ENCODE data around the gene GFRA4.

The GFRA4 gene

DNA sequence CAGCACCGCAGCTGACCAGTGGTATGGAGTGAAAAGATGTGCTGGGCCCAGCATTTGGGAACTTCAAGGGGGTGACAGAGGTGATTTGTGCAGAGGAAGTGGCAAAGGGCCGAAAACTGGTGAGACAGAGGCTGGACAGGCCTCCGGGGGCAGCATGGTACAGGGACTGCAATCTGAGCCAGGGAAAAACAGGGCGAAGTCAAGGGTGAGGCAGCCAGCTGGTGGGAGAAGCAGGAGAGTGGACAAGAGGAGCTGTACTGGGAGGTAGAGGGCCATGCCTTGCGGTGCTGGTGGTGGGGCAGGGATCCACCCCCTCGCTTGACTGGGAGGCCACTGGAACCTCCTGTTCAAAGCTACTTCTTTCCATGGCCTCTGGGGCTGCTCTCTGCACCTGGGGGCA is 7.3 kb upstream of the GFRA4 start:
- no peak overlapping the region for H3K9ac ChIP-seq (ENCODE audit: low read depth, low read length)
- H3K36me3 ChIP-seq (ENCODE audit: insufficient read depth, low read length): no peaks in the 10 kb centered on the region
- H3K4me1 ChIP-seq (ENCODE audit: control insufficient read depth, insufficient read depth, low read length): peaks cover 10% of the 10 kb centered on the region
- H3K4me3 ChIP-seq (ENCODE audit: low read length): no peak overlapping the region
- H3K4me2 ChIP-seq (ENCODE audit: low read length): no peak overlapping the region
- H3K27me3 ChIP-seq (ENCODE audit: control insufficient read depth, insufficient read depth, low read length): peaks cover 13% of the 10 kb centered on the region
- no peaks in the 10 kb centered on the region for H3K9me3 ChIP-seq (replicated peaks; ENCODE audit: low read length)

- no peak overlapping the region for H3K9ac ChIP-seq (ENCODE audit: low read depth, low read length)
- H3K4me2 ChIP-seq (ENCODE audit: low read length): no peak overlapping the region
- no peaks in the 10 kb centered on the region for H3K36me3 ChIP-seq (ENCODE audit: insufficient read depth, low read length)
- peaks cover 9% of the 10 kb centered on the region for H3K27me3 ChIP-seq (ENCODE audit: control insufficient read depth, insufficient read depth, low read length)
- H3K9me3 ChIP-seq (replicated peaks; ENCODE audit: low read length): no peaks in the 10 kb centered on the region
- H3K4me3 ChIP-seq (ENCODE audit: low read length): no peak overlapping the region
- peaks cover 10% of the 10 kb centered on the region for H3K4me1 ChIP-seq (ENCODE audit: control insufficient read depth, insufficient read depth, low read length)
These were observed 6.6 kb upstream of the GFRA4 start for GRCh38 chr20:3669710-3670367.

DNA sequence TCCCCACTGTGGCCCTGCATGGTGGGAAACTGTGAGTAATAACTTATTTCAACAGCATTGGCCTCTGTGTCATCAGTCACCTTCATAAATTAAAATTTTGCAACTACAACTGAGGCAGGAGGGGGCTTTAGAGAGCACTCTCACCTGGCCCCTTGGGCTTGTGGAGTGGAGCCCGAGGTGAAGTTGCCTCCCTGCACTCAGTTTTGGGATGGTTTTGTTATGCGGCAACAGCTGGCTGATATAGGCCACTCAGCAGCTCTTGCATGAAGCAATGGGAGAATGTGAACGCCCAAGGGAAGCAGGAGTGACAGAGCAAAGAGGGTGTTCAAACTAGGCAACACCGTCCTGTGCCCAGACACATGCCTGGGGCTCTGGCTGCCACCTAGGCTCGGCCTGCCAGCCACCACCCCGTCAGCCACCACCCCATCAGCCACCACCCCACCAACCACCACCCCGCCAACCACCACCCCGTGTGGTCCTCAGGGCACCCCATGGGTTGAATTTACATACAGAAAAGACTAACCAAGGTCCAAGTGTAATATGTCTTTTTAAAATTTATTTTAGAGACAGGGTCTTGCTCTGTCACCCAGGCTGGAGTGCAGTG is 4.3 kb upstream of the GFRA4 start:
- Histone ChIP-seq H3K9me3 (replicated peaks; ENCODE audit: low read length) (no peaks in the 10 kb centered on the region), H3K9ac (ENCODE audit: low read depth, low read length) (no peak overlapping the region), H3K4me1 (ENCODE audit: control insufficient read depth, insufficient read depth, low read length) (peaks cover 10% of the 10 kb centered on the region), H3K36me3 (ENCODE audit: insufficient read depth, low read length) (no peaks in the 10 kb centered on the region), H3K4me3 (ENCODE audit: low read length) (no peak overlapping the region), H3K27me3 (ENCODE audit: control insufficient read depth, insufficient read depth, low read length) (peaks cover 15% of the 10 kb centered on the region), H3K4me2 (ENCODE audit: low read length) (no peak overlapping the region)

DNA sequence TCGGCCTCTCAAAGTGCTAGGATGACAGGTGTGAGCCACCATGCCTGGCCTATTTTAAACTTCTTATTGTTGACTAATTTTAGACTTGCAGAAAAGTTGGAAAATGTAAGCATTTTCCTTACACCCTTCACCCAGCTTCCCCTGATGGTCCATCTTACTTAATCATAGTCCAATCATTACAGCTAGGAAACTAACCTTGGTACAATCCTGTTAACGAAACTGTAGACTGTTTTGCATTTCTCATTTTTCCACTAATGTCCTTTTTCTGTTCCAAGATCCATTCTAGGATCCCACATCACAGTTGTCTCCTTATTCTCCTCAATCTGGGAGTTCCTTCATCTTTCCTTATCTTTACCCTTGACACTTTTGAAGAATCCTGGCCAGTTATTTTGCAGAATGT is 659 bp upstream of the GFRA4 start:
- H3K9me3 ChIP-seq (replicated peaks; ENCODE audit: low read length): no peaks in the 10 kb centered on the region
- no peak overlapping the region for H3K4me3 ChIP-seq (ENCODE audit: low read length)
- H3K9ac ChIP-seq (ENCODE audit: low read depth, low read length): no peak overlapping the region
- H3K36me3 ChIP-seq (ENCODE audit: insufficient read depth, low read length): no peaks in the 10 kb centered on the region
- peaks cover 49% of the 10 kb centered on the region for H3K27me3 ChIP-seq (ENCODE audit: control insufficient read depth, insufficient read depth, low read length)
- no peak overlapping the region for H3K4me2 ChIP-seq (ENCODE audit: low read length)
- no peaks in the 10 kb centered on the region for H3K4me1 ChIP-seq (ENCODE audit: control insufficient read depth, insufficient read depth, low read length)

DNA sequence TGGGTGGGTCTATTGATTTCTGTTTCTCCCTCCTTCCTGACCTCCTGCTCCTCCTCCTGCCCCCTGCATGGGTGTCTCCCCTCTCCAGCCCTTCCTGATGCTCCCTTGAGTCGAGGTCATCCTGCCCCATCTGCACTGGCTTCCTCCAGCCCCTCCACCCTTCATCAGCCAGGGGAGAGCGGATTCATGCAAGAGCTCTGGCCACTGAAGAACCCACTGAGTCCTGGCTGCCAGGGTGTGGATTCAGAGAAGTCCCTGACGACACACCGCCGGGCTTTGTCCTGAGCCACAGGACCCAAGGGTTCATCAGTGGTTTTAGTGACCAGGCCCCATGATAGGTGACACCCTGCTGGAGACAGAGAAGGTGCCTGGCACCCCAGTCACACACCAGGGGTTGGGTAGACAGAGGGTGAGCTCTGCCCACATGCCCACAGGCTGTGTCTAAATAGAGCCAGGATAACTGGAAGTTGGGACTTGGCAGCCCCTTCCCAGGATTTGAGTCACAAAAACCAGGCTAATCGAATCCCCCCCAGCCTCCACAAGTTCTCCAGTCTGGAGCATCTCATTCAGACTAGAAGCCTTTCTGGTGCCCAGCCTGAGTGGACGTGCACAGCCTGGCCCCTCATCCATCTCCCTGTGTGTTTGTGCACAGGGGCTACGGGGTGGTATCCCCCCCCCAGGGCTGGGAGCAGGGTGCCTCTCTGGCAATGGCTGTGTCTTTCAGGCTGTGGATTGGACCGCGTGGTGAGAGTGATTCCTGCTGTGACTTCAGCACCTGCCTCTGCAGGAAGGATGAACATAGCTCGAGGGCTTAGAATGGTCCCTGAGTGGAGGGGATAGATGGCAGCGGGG is 1.2 kb downstream of the GFRA4 start:
- Histone ChIP-seq H3K36me3 (ENCODE audit: insufficient read depth, low read length) (no peaks in the 10 kb centered on the region), H3K4me2 (ENCODE audit: low read length) (no peak overlapping the region), H3K9me3 (replicated peaks; ENCODE audit: low read length) (no peaks in the 10 kb centered on the region), H3K4me3 (ENCODE audit: low read length) (no peak overlapping the region), H3K4me1 (ENCODE audit: control insufficient read depth, insufficient read depth, low read length) (no peaks in the 10 kb centered on the region), H3K27me3 (ENCODE audit: control insufficient read depth, insufficient read depth, low read length) (peaks cover 62% of the 10 kb centered on the region), H3K9ac (ENCODE audit: low read depth, low read length) (no peak overlapping the region)

- Histone ChIP-seq H3K9me3 (replicated peaks; ENCODE audit: low read length) (no peaks in the 10 kb centered on the region), H3K27me3 (ENCODE audit: control insufficient read depth, insufficient read depth, low read length) (peaks cover 62% of the 10 kb centered on the region), H3K36me3 (ENCODE audit: insufficient read depth, low read length) (no peaks in the 10 kb centered on the region), H3K9ac (ENCODE audit: low read depth, low read length) (no peak overlapping the region), H3K4me3 (ENCODE audit: low read length) (no peak overlapping the region), H3K4me1 (ENCODE audit: control insufficient read depth, insufficient read depth, low read length) (no peaks in the 10 kb centered on the region), H3K4me2 (ENCODE audit: low read length) (no peak overlapping the region)
These were observed 2.0 kb downstream of the GFRA4 start for GRCh38 chr20:3661060-3661813.

DNA sequence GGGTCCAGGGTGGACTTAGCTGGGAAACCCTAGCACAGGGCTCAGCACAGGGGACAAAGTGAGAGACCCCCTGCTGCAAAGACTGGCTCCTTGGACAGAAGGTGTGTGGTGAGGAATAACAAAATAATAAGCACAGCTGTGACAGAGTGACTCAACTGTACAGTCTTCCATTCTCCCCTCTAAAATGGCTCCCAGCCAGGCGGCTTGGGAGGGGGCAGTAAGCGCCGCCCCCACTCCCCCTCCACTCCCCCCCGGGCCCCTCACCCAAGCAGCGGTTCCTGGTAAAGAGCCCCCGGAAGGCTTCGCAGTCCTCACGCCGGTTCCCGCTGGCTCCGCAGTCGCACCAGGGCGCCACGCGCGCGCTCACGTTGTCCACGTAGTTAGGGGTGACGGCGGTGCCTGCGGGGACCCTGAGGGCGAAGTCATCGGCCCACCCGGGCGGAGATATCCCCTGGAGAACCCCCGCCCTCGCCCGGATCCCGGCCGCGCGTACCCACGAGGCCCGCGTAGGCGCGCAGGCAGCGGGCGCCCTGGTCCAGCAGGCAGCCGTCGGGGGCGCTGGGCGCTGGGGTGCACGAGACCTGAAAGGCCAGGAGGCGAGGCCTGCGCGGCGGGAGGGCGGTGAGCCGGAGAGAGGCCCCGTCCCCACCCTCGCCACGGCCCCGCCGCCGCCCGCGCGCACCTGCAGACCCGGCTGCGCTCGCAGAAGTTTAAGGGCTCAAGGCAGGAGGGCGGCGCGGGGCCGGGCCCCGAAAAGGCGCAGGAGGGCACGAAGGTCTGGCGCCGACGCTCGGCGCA is 2.7 kb downstream of the GFRA4 start:
- no peaks in the 10 kb centered on the region for H3K36me3 ChIP-seq (ENCODE audit: insufficient read depth, low read length)
- H3K9me3 ChIP-seq (replicated peaks; ENCODE audit: low read length): no peaks in the 10 kb centered on the region
- peaks cover 62% of the 10 kb centered on the region for H3K27me3 ChIP-seq (ENCODE audit: control insufficient read depth, insufficient read depth, low read length)
- no peak overlapping the region for H3K4me3 ChIP-seq (ENCODE audit: low read length)
- H3K4me2 ChIP-seq (ENCODE audit: low read length): no peak overlapping the region
- no peak overlapping the region for H3K9ac ChIP-seq (ENCODE audit: low read depth, low read length)
- no peaks in the 10 kb centered on the region for H3K4me1 ChIP-seq (ENCODE audit: control insufficient read depth, insufficient read depth, low read length)

- no peaks in the 10 kb centered on the region for H3K36me3 ChIP-seq (ENCODE audit: insufficient read depth, low read length)
- H3K27me3 ChIP-seq (ENCODE audit: control insufficient read depth, insufficient read depth, low read length): peaks cover 58% of the 10 kb centered on the region
- no peaks in the 10 kb centered on the region for H3K4me1 ChIP-seq (ENCODE audit: control insufficient read depth, insufficient read depth, low read length)
- no peak overlapping the region for H3K4me3 ChIP-seq (ENCODE audit: low read length)
- no peaks in the 10 kb centered on the region for H3K9me3 ChIP-seq (replicated peaks; ENCODE audit: low read length)
- H3K9ac ChIP-seq (ENCODE audit: low read depth, low read length): no peak overlapping the region
- H3K4me2 ChIP-seq (ENCODE audit: low read length): no peak overlapping the region
These were observed 3.5 kb downstream of the GFRA4 start for GRCh38 chr20:3659492-3660261.

DNA sequence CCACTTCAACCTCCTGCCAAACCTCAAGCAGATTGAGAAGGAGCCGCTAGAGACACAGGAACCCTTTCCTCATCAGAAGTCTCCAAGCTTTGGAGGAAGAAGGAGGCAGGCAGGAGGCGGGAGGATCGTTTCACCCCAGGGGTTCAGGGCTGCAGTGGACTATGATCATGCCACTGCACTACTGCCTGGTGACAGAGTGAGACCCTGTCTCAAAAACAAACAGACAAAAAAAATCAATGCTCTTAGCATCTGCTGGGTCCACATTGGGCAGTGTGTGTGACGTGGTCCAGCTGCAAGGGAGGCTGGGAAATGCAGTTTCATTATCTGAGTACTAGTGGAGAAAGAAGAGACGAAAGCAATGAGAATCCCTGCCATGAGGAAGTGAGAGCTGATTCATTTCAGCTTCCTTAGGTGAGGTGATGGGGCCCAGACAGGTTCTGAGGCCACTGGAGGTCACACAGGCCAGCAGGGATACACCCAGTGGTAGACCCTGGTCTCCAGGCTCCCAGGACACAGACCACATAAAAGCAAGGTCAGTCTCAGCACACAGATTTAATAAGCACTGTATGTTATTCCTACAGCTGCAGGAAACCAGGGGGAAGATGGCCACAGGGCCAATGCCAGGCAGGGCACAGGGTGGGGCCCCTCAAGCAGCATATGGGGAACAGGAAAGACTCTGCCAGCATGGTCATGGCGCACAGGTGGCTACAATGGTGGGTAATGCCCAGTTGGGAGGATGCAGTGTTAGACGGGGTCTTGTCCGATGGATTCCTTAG is 4.3 kb downstream of the GFRA4 start:
- Histone ChIP-seq H3K4me2 (ENCODE audit: low read length) (no peak overlapping the region), H3K4me1 (ENCODE audit: control insufficient read depth, insufficient read depth, low read length) (no peaks in the 10 kb centered on the region), H3K9ac (ENCODE audit: low read depth, low read length) (no peak overlapping the region), H3K9me3 (replicated peaks; ENCODE audit: low read length) (no peaks in the 10 kb centered on the region), H3K27me3 (ENCODE audit: control insufficient read depth, insufficient read depth, low read length) (peaks cover 57% of the 10 kb centered on the region), H3K4me3 (ENCODE audit: low read length) (no peak overlapping the region), H3K36me3 (ENCODE audit: insufficient read depth, low read length) (no peaks in the 10 kb centered on the region)
